ENCODE data around the gene STK38.

STK38 gene

DNA sequence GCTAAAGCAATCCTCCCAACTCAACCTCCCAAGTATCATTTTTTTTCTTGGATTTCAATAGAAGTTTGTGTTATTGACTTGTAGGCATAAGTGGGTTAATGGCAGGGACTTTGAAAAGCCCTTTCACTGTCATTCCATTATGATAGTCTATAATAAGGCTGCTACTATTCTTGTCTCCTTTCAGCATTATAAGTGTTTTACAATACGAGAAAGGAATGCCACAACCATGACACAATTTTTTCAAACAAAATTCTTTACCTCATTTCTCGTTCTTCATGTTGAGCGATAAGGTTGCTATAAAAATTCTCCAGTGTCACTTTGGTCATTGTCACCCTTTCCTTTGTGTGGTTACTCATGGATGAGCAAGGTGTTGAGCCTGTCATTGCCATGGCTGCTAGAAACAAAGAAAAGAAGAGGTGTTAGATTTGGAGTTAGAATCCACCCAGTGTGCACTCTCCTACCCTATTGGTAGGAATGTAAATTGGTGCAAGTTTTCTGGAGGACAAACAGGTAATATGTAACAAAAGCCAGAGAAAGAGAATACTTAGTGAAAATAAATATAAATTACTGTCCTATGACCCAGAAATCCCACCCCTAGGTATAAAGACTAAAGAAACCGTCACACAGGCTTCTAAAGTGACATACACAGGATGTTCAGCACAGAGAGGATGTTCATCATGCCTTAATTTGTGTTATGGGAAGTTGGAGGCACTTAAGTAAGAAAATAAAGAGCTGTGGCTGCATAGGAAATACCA, 7.3 kb downstream of the STK38 start:
- Histone ChIP-seq H3K27ac (ENCODE audit: low read length) (no peak overlapping the region), H3K4me3 (ENCODE audit: low read length) (no peak overlapping the region), H3K36me3 (ENCODE audit: control insufficient read depth, low read depth, low read length) (peaks cover 22% of the 10 kb centered on the region), H3K9me3 (ENCODE audit: control insufficient read depth, low read depth, low read length) (no peaks in the 10 kb centered on the region), H3K27me3 (ENCODE audit: control insufficient read depth, insufficient read depth, low read length) (no peaks in the 10 kb centered on the region), H3K9ac (ENCODE audit: low read length) (no peak overlapping the region), H3K4me1 (ENCODE audit: control insufficient read depth, low read depth, low read length) (no peaks in the 10 kb centered on the region)

DNA sequence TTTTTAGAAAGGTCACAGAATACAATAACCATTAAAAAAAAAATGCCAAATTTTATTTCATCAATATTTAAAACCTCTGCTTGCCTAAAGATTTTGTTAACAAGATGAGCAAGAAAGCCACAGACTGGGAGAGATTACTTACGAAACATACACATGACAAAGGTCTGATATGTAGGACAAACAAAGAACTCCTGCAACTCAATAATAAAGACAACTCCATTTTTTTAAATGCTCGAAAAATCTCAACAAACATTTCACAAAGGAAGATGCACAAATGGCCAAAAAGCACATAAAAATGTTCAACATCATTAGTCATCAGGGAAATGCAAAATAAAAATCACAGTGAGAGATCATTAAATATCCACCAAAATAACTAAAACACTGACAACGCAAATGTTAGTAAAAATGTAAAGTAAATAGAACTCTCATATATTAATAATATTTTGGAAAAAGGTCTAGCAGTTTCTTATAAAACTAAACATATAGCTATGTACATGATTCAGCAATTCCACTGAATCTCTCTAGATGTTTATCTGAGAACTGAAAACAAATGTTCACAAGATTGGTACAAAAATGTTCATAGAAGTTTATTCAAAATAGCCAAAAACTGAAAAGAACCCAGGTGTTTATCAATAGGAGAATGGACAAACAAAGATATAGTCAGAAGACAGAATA, 10.3 kb downstream of the STK38 start:
- Histone ChIP-seq H3K9me3 (ENCODE audit: control insufficient read depth, low read depth, low read length) (no peaks in the 10 kb centered on the region), H3K4me3 (ENCODE audit: low read length) (no peak overlapping the region), H3K27ac (ENCODE audit: low read length) (no peak overlapping the region), H3K27me3 (ENCODE audit: control insufficient read depth, insufficient read depth, low read length) (no peaks in the 10 kb centered on the region), H3K4me1 (ENCODE audit: control insufficient read depth, low read depth, low read length) (no peaks in the 10 kb centered on the region), H3K9ac (ENCODE audit: low read length) (no peak overlapping the region), H3K36me3 (ENCODE audit: control insufficient read depth, low read depth, low read length) (peaks cover 27% of the 10 kb centered on the region)

DNA sequence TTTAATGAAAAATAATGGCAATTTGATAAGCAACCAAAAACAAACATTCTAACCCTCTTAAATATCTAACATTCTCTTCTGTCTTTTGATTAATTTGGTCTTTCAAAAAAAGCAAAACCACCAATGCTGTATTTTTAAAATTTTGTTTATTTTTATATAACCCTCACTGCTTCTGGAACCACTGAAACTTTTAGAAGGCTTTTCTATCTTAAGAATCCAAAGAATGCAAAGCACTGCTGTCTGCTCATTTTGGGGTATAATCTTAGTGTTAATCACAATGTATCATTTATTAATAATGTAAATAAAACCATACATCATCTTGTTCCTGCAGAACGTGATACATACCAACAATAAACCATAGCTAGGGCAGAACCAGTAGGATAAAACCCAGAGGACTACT, 14.0 kb downstream of the STK38 start:
- no peak overlapping the region for H3K4me3 ChIP-seq (ENCODE audit: low read length)
- no peaks in the 10 kb centered on the region for H3K27me3 ChIP-seq (ENCODE audit: control insufficient read depth, insufficient read depth, low read length)
- peaks cover 6% of the 10 kb centered on the region for H3K36me3 ChIP-seq (ENCODE audit: control insufficient read depth, low read depth, low read length)
- H3K9me3 ChIP-seq (ENCODE audit: control insufficient read depth, low read depth, low read length) = no peaks in the 10 kb centered on the region
- no peaks in the 10 kb centered on the region for H3K4me1 ChIP-seq (ENCODE audit: control insufficient read depth, low read depth, low read length)
- H3K9ac ChIP-seq (ENCODE audit: low read length) = no peak overlapping the region
- H3K27ac ChIP-seq (ENCODE audit: low read length) = no peak overlapping the region

DNA sequence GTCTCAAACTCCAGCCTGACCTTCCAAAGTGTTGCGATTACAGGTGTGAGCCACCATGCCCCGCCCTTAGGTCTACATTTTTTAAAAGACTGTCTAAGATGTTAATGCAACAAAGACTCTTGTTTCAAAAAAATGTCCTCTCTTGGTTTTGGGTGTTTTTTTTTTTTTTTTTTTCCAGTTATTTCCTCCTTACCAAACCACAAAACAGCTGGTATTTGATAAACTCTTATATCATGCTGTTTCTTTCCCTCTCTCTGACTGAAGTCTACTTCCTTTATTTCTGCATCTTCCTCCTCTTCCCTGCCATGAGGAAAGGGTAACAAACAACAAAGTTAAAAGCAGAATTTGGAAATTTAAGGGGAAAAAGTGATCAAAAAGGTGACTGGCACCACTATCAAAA, 21.2 kb downstream of the STK38 start:
- H3K27ac ChIP-seq (ENCODE audit: low read length) = no peak overlapping the region
- H3K4me3 ChIP-seq (ENCODE audit: low read length) = no peak overlapping the region
- H3K9me3 ChIP-seq (ENCODE audit: control insufficient read depth, low read depth, low read length) = no peaks in the 10 kb centered on the region
- peaks cover 34% of the 10 kb centered on the region for H3K36me3 ChIP-seq (ENCODE audit: control insufficient read depth, low read depth, low read length)
- H3K9ac ChIP-seq (ENCODE audit: low read length) = no peak overlapping the region
- H3K27me3 ChIP-seq (ENCODE audit: control insufficient read depth, insufficient read depth, low read length) = no peaks in the 10 kb centered on the region
- H3K4me1 ChIP-seq (ENCODE audit: control insufficient read depth, low read depth, low read length) = no peaks in the 10 kb centered on the region

DNA sequence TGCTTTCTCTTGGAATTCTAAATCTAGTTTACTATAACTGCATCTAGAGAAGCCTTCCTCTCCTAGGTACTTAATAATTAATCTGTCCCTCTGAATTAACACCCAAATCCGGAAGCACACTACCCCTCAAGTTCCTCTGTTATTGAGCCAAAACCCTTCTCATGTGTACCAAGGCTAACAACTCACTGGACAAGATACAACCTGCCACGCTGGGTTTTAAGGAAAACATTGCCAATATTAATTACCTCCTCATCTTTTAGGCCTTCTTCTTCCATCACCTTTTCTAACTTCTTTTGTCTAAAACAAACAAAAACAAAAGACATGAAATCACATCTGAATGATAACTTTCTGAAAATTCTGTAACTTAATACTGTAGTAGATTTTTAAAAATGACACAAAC, 21.9 kb downstream of the STK38 start:
- no peaks in the 10 kb centered on the region for H3K9me3 ChIP-seq (ENCODE audit: control insufficient read depth, low read depth, low read length)
- no peaks in the 10 kb centered on the region for H3K27me3 ChIP-seq (ENCODE audit: control insufficient read depth, insufficient read depth, low read length)
- H3K4me1 ChIP-seq (ENCODE audit: control insufficient read depth, low read depth, low read length) = no peaks in the 10 kb centered on the region
- peaks cover 41% of the 10 kb centered on the region for H3K36me3 ChIP-seq (ENCODE audit: control insufficient read depth, low read depth, low read length)
- no peak overlapping the region for H3K27ac ChIP-seq (ENCODE audit: low read length)
- H3K4me3 ChIP-seq (ENCODE audit: low read length) = no peak overlapping the region
- H3K9ac ChIP-seq (ENCODE audit: low read length) = no peak overlapping the region

DNA sequence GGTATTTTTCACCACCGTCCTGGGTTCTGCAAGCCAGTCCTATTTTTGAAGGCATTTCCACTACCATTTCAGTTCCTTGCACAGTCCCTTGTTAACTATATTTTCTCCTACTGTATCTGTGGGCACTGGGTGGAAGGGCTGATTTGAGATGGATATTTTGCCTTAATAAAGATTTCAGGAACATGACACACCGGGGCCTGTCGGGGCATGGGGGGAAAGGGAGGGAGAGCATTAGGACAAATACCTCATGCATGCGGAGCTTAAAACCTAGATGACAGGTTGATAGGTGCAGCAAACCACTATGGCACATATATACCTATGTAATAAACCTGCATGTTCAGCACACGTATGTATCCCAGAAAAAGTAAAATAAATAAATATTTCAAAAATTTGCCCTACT, 22.4 kb downstream of the STK38 start:
- no peaks in the 10 kb centered on the region for H3K27me3 ChIP-seq (ENCODE audit: control insufficient read depth, insufficient read depth, low read length)
- no peaks in the 10 kb centered on the region for H3K9me3 ChIP-seq (ENCODE audit: control insufficient read depth, low read depth, low read length)
- no peak overlapping the region for H3K27ac ChIP-seq (ENCODE audit: low read length)
- no peak overlapping the region for H3K4me3 ChIP-seq (ENCODE audit: low read length)
- no peaks in the 10 kb centered on the region for H3K4me1 ChIP-seq (ENCODE audit: control insufficient read depth, low read depth, low read length)
- no peak overlapping the region for H3K9ac ChIP-seq (ENCODE audit: low read length)
- peaks cover 46% of the 10 kb centered on the region for H3K36me3 ChIP-seq (ENCODE audit: control insufficient read depth, low read depth, low read length)

DNA sequence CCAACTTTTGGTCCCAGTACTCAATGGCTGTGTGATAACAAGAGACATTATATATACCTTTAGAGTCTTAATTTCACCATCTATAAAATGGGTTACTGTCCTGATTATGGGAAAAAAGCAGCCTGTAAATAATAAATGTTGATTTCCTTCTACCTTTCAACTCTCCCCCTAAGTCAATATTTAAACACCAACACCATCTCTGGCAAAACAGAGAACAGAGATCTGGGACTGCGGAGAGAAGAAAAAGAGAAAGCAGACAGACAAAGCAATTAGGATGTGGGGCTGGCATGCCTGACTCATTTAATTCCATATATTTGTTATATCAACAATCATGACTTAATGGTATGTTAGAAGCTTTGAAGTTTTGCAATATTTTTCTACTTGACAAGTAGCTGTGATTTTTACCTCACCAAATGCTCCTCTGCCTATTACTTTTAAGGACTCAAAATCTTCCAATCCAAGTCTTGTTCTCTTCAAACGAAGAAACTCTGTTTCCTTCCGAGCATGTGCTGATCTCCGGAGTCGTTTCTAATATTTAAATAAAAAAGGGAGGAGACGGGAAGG, 23.3 kb downstream of the STK38 start:
- Histone ChIP-seq H3K36me3 (ENCODE audit: control insufficient read depth, low read depth, low read length) (peaks cover 50% of the 10 kb centered on the region), H3K9ac (ENCODE audit: low read length) (no peak overlapping the region), H3K9me3 (ENCODE audit: control insufficient read depth, low read depth, low read length) (no peaks in the 10 kb centered on the region), H3K4me1 (ENCODE audit: control insufficient read depth, low read depth, low read length) (no peaks in the 10 kb centered on the region), H3K4me3 (ENCODE audit: low read length) (no peak overlapping the region), H3K27me3 (ENCODE audit: control insufficient read depth, insufficient read depth, low read length) (no peaks in the 10 kb centered on the region), H3K27ac (ENCODE audit: low read length) (no peak overlapping the region)

DNA sequence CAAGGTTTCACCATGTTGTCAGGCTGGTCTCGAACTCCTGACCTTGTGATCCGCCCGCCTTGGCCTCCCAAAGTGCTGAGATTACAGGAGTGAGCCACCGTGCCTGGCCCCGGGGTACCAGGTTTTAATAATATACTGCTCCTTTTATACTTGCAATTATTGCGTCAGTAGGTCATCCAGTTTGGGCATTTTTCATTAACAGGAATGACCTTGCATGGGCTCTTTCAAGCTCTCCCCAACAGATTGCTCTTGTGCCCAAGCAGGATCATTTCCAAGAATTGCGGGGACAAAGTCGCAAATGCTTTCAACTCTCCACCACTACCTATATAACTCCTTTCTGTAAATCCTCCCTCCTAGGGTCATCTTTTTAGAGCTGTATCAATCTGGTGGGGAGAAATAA, 23.8 kb downstream of the STK38 start:
- Histone ChIP-seq H3K27ac (ENCODE audit: low read length) (no peak overlapping the region), H3K27me3 (ENCODE audit: control insufficient read depth, insufficient read depth, low read length) (no peaks in the 10 kb centered on the region), H3K4me1 (ENCODE audit: control insufficient read depth, low read depth, low read length) (no peaks in the 10 kb centered on the region), H3K4me3 (ENCODE audit: low read length) (no peak overlapping the region), H3K9me3 (ENCODE audit: control insufficient read depth, low read depth, low read length) (no peaks in the 10 kb centered on the region), H3K9ac (ENCODE audit: low read length) (no peak overlapping the region), H3K36me3 (ENCODE audit: control insufficient read depth, low read depth, low read length) (peaks cover 50% of the 10 kb centered on the region)

DNA sequence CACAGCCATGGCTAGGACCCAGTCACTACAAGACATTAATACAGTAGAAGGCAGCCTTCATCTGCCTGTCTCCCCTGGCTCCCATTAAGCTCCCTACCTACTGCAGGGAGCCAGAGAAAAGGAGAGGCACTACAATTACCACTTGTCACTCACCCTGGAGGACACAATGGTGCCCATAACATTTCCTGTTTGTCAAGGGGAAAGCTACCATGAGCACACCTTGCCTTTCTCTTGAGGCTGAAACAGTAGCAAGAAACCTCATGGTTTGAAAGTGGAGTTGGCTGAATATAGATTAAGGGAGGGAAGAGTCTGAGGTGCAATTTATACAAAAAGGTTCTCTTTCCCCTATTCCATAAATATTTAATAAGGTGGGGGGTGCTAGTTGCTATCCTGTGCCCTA, 27.9 kb downstream of the STK38 start:
- Histone ChIP-seq H3K36me3 (ENCODE audit: control insufficient read depth, low read depth, low read length) (peaks cover 55% of the 10 kb centered on the region), H3K27me3 (ENCODE audit: control insufficient read depth, insufficient read depth, low read length) (no peaks in the 10 kb centered on the region), H3K27ac (ENCODE audit: low read length) (no peak overlapping the region)

DNA sequence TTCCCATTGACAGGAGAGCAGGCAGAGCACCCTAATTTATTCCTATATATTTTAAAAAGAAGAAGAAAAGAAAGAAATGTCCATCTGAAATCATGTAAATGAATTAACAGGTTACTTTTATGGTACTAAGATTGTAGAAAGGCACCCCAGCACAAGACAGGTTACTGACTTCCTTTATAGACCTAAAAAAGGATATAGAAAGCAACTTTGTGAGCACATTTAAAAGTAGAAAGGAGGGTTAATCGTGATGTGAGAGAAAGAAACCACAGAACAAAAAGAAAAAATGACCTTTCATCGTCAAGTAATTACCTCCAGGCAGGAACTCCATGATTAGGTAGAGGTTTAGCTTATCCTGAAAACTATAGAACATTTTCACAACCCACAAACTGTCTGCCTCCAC, 29.9 kb downstream of the STK38 start:
- no peak overlapping the region for H3K27ac ChIP-seq (ENCODE audit: low read length)
- no peak overlapping the region for H3K9ac ChIP-seq (ENCODE audit: low read length)
- H3K36me3 ChIP-seq (ENCODE audit: control insufficient read depth, low read depth, low read length) = peaks cover 49% of the 10 kb centered on the region
- H3K4me3 ChIP-seq (ENCODE audit: low read length) = no peak overlapping the region
- H3K9me3 ChIP-seq (ENCODE audit: control insufficient read depth, low read depth, low read length) = no peaks in the 10 kb centered on the region
- H3K27me3 ChIP-seq (ENCODE audit: control insufficient read depth, insufficient read depth, low read length) = no peaks in the 10 kb centered on the region
- no peaks in the 10 kb centered on the region for H3K4me1 ChIP-seq (ENCODE audit: control insufficient read depth, low read depth, low read length)

More for the DNA sequence above, 27.9 kb downstream of the STK38 start:
- no peak overlapping the region for H3K4me3 ChIP-seq (ENCODE audit: low read length)
- H3K4me1 ChIP-seq (ENCODE audit: control insufficient read depth, low read depth, low read length) = no peaks in the 10 kb centered on the region
- no peaks in the 10 kb centered on the region for H3K9me3 ChIP-seq (ENCODE audit: control insufficient read depth, low read depth, low read length)
- H3K9ac ChIP-seq (ENCODE audit: low read length) = no peak overlapping the region

DNA sequence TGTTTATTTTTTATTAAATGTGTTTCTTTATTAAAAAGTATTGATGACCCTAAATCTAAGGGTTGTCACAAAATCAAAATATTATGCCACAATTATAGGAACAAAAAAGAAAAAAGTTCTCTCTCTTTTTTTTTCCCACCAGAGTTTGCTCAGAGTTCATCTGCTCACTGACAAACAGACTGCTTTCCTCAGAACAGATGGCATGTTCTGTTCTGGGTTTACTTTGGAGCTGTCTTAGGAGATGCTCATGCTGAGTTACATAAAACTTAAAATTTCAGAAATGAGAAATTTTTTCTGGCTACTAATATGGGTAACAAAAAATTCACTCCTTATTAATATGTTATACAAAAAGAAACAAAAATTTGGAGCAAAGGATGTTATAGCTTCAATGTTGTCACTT, 30.3 kb downstream of the STK38 start:
- no peak overlapping the region for H3K4me3 ChIP-seq (ENCODE audit: low read length)
- no peaks in the 10 kb centered on the region for H3K9me3 ChIP-seq (ENCODE audit: control insufficient read depth, low read depth, low read length)
- H3K4me1 ChIP-seq (ENCODE audit: control insufficient read depth, low read depth, low read length) = no peaks in the 10 kb centered on the region
- no peak overlapping the region for H3K27ac ChIP-seq (ENCODE audit: low read length)
- H3K36me3 ChIP-seq (ENCODE audit: control insufficient read depth, low read depth, low read length) = peaks cover 47% of the 10 kb centered on the region
- H3K27me3 ChIP-seq (ENCODE audit: control insufficient read depth, insufficient read depth, low read length) = no peaks in the 10 kb centered on the region
- H3K9ac ChIP-seq (ENCODE audit: low read length) = no peak overlapping the region

DNA sequence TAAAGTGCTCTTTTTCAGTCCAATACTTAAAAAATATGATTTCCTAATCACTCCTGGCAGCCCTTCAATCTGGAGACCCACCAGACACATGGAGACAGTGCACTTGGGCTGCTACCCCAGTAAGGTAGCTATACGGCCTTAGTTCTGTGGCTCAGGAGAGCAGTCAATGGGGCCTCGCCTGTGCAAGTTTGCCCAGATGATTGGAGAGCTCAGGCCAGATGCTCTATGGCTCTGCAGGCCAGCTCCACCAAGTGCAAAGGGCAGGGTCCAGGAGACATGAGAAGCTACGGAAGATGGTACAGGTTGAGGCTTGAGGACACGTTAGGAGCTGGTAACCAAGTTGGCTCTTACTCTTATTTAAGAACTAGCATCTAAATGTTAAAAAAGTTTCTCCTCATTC, 30.7 kb downstream of the STK38 start:
- Histone ChIP-seq H3K27ac (ENCODE audit: low read length) (no peak overlapping the region), H3K27me3 (ENCODE audit: control insufficient read depth, insufficient read depth, low read length) (no peaks in the 10 kb centered on the region), H3K4me3 (ENCODE audit: low read length) (no peak overlapping the region), H3K9me3 (ENCODE audit: control insufficient read depth, low read depth, low read length) (no peaks in the 10 kb centered on the region), H3K9ac (ENCODE audit: low read length) (no peak overlapping the region), H3K36me3 (ENCODE audit: control insufficient read depth, low read depth, low read length) (peaks cover 42% of the 10 kb centered on the region), H3K4me1 (ENCODE audit: control insufficient read depth, low read depth, low read length) (no peaks in the 10 kb centered on the region)
